HAP-1 (cell line): ENCODE measurements around the gene SYCP2.
"Not testable (repeated sequence)": the region's sequence is repeated elsewhere in the genome, so short reads cannot be mapped to it uniquely, and the experiment has no call there.

ENCODE experiments used
- DNase-seq, 2 experiments: peaks; one replicate each; pipeline ENCODE4 v3.0.0-alpha.2; 2016 to 2020; ENCODE audit warnings: low spot score in 2 of 2
- H3K27me3 ChIP-seq: fragments of 250-450 bp; sonication (Bioruptor Pico); 2 replicates; pipeline ENCODE4 v1.5.1; 2020; ENCODE audit warnings: low read depth, mild to moderate bottlenecking, moderate library complexity
- H3K36me3 ChIP-seq: fragments of 250-450 bp; sonication (Bioruptor Pico); replicated peaks from 2 replicates; pipeline ENCODE4 v1.5.1; 2020; ENCODE audit warnings: mild to moderate bottlenecking
- H3K4me1 ChIP-seq: fragments of 250-450 bp; sonication (Bioruptor Pico); 2 replicates; pipeline ENCODE4 v1.5.1; 2020; ENCODE audit warnings: mild to moderate bottlenecking
- H3K4me3 ChIP-seq: fragments of 250-450 bp; sonication (Bioruptor Pico); 2 replicates; pipeline ENCODE4 v1.5.1; 2020; ENCODE audit warnings: mild to moderate bottlenecking, moderate library complexity
- H3K9me3 ChIP-seq: fragments of 250-450 bp; sonication (Bioruptor Pico); 2 replicates; pipeline ENCODE4 v1.5.1; 2020; ENCODE audit warnings: mild to moderate bottlenecking, moderate library complexity
- in situ Hi-C: fragments of 300-500 bp; cut with MboI; formaldehyde crosslinking; loops from 3 replicates; pipeline ENCODE4 v1.14.3; 2020; ENCODE audit warnings: low sequenced_read_pairs, inconsistent platforms, mixed read lengths

SYCP2 gene

DNA sequence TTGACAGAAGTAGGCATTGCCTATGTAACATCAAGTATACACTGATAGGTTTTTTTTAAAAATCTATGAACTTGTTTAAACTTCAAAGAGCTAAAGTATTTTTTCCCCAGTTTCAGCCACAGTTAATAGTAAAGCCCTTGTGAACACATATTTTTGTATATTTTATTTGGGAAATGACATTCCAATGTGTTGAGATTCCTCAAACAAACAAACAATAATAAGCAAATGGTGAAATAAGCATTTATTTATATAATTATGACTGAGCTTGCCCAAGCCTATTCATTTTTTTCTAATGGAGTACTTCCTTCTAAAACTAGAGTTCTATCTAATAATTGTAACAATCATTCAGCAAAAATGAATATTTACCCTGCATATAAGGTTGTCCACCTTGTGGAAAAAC, 12.5 kb downstream of the SYCP2 start:
- H3K27me3 ChIP-seq = no peaks in the 10 kb centered on the region
- no peaks in the 10 kb centered on the region for H3K36me3 ChIP-seq
- H3K4me1 ChIP-seq = peaks cover 12% of the 10 kb centered on the region
- DNase-seq = no peak
- no peaks in the 10 kb centered on the region for H3K9me3 ChIP-seq
- in situ Hi-C loops = no loop called here
- no peak overlapping the region for H3K4me3 ChIP-seq

DNA sequence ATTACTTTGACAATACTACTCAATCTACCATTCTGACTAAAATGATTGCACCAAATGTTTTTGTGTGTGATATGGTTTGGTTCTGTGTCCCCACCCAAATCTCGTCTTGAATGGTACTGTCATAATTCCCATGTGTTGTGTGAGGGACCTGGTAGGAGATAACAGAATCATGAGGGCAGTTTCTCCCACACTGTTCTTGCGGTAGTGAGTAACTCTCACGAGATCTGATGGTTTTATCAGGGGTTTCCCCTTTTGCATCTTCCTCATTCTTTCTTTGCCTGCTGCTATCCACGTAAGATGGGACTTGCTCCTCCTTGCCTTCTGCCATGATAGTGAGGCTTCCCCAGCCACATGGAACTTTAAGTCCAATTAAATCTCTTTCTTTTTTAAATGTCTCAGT, 20.8 kb downstream of the SYCP2 start:
- Histone ChIP-seq H3K4me1 (no peaks in the 10 kb centered on the region), H3K36me3 (no peaks in the 10 kb centered on the region), H3K4me3 (no peak overlapping the region), H3K9me3 (no peaks in the 10 kb centered on the region), H3K27me3 (no peaks in the 10 kb centered on the region)
- no peak for DNase-seq
- in situ Hi-C loops = no loop called here

DNA sequence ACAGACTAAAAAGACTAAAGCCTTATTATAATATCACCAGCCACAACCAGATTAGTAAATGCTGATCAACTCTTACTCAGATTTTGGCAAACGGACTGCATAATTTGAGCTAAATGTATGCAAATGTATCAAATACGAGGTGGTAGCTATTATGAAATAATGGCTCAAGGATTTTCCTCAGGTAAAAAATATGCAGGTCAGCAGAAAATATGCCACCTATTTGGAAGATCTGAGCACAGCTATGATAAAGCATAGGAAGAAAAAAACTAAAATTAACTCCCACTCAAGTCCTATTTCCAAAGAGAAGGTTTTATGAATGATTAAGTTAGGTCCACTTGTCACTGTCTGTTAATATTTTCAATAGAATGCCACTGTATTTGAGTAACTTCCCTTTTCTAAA, 22.4 kb downstream of the SYCP2 start:
- Histone ChIP-seq H3K9me3 (no peaks in the 10 kb centered on the region), H3K36me3 (no peaks in the 10 kb centered on the region), H3K4me3 (no peak overlapping the region), H3K27me3 (no peaks in the 10 kb centered on the region), H3K4me1 (no peaks in the 10 kb centered on the region)
- no peak for DNase-seq
- in situ Hi-C loops = no loop called here

DNA sequence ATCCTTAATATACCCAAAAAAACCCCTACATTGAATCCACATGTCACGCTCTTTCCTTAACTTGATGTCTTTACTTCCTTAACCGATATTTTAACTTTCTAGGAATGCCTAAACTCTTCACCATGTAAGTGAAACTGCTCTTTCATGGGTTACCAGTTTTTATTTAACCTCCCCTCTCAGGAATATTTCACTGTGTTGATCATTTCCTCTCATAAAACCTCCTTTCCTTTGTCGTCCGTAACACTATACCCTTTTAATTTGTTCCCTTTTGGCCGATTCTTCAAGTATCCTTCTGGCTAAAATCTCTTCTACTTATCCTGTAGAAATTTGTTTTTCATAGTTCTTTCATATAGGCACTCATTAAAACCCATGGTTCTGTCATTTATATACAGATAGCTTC, 24.6 kb downstream of the SYCP2 start:
- in situ Hi-C loops = no loop called here
- H3K36me3 ChIP-seq = no peaks in the 10 kb centered on the region
- no peaks in the 10 kb centered on the region for H3K27me3 ChIP-seq
- no peak for DNase-seq
- no peaks in the 10 kb centered on the region for H3K9me3 ChIP-seq
- no peaks in the 10 kb centered on the region for H3K4me1 ChIP-seq
- no peak overlapping the region for H3K4me3 ChIP-seq

DNA sequence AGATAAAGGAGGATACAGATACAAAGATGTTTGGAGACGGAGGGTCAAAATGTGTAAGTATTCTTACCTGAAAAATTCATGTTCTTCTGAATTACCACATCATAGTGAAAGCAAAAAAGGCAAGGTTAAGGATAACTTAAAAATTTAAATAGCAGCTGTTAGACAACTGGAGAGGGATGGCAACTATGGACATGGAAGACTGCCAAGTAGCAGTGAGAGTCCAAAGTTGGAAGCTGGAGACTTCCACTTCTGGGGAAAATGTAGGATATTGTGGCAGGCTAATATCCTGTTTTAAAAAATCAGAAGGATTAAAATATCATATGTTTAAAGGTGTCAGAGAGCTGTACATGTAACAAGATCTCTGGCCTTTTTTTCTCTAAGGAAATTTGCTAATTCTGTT, 29.8 kb downstream of the SYCP2 start:
- Histone ChIP-seq H3K4me3 (no peak overlapping the region), H3K36me3 (no peaks in the 10 kb centered on the region), H3K4me1 (peaks cover 5% of the 10 kb centered on the region; the same call in 1 of the 2 replicates), H3K27me3 (no peaks in the 10 kb centered on the region), H3K9me3 (no peaks in the 10 kb centered on the region)
- DNase-seq = no peak
- in situ Hi-C loops = no loop called here

DNA sequence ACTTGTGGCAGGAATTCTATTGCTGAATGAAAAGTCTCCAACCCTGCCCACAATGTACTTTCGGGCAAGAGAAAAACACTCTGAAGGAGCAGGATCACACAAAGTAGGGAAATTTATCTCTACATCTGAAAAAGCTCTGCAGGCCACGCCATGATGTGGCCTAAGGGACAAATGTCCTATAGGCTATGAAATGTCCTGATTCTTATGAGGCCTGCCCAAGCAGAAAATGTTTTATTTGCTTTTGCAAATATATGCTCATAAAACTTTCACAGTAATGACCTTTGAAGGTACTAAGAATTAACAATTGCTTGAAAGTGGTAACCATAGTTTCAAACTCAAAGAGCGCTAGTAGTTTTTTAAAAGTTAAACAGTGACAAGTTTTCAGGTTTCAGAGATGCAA, 31.0 kb downstream of the SYCP2 start:
- Histone ChIP-seq H3K4me3 (no peak overlapping the region), H3K4me1 (peaks cover 5% of the 10 kb centered on the region; the same call in 1 of the 2 replicates), H3K36me3 (no peaks in the 10 kb centered on the region), H3K27me3 (no peaks in the 10 kb centered on the region), H3K9me3 (no peaks in the 10 kb centered on the region)
- no peak for DNase-seq
- in situ Hi-C loops = no loop called here

DNA sequence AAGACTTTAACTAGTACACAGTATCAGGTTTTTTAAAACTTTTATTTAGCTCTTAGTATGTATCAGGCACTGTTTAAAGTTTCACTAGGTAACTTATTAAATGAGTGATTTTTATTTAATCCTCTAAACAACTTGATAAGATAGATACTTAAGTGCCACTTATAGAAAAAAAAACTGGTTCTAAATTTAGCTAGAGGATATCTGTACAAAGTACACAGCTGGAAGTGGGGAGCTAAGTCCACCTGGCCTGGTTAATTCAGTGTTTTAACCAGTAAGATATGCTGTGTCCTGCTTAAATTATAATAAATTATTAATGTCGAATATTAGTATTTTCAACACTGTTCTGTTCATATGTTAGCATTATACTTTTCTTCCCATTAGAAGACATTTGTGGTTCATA, 37.5 kb downstream of the SYCP2 start:
- H3K27me3 ChIP-seq = no peaks in the 10 kb centered on the region
- no peaks in the 10 kb centered on the region for H3K9me3 ChIP-seq
- in situ Hi-C loops = no loop called here
- DNase-seq = no peak
- H3K36me3 ChIP-seq = no peaks in the 10 kb centered on the region
- H3K4me3 ChIP-seq = no peak overlapping the region
- H3K4me1 ChIP-seq = peaks cover 2% of the 10 kb centered on the region; the same call in 1 of the 2 replicates

DNA sequence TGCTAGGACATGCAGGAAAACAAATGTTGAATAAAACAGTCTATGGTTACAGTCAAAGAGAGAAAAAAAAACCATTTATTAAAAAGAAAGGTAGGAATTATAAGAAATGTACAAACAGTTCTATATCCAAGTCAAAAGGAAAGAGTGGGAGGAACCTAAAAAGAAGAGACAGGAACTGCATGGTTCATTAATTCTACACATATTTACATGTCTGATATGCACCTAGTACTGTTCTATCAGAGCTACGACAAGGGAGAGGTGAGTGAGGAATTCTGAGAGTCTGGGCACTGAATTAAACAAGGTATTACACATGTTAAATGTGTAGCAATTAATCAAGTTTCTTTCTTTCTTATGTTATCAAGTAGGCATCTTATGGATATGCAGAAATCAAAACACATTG, 41.9 kb downstream of the SYCP2 start:
- DNase-seq = no peak
- in situ Hi-C loops = no loop called here
- H3K36me3 ChIP-seq = no peaks in the 10 kb centered on the region

DNA sequence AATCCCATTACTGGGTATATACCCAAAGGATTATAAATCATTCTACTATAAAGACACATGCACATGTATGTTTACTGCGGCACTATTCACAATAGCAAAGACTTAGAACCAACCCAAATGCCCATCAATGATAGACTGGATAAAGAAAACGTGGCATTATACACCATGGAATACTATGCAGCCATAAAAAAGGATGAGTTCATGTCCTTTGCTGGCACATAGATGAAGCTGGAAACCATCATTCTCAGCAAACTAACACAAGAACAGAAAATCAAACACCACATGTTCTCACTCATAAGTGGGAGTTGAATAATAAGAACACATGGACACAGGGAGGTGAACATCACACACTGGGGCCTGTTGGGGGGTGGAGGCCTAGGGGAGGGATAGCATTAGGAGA, 43.4 kb downstream of the SYCP2 start:
- H3K4me3 ChIP-seq, in situ Hi-C loops, H3K4me1 ChIP-seq, H3K36me3 ChIP-seq, H3K9me3 ChIP-seq, H3K27me3 ChIP-seq, DNase-seq: not testable (repeated sequence)

More for the DNA sequence above, 41.9 kb downstream of the SYCP2 start:
- no peaks in the 10 kb centered on the region for H3K4me1 ChIP-seq
- no peaks in the 10 kb centered on the region for H3K9me3 ChIP-seq
- no peak overlapping the region for H3K4me3 ChIP-seq
- no peaks in the 10 kb centered on the region for H3K27me3 ChIP-seq

DNA sequence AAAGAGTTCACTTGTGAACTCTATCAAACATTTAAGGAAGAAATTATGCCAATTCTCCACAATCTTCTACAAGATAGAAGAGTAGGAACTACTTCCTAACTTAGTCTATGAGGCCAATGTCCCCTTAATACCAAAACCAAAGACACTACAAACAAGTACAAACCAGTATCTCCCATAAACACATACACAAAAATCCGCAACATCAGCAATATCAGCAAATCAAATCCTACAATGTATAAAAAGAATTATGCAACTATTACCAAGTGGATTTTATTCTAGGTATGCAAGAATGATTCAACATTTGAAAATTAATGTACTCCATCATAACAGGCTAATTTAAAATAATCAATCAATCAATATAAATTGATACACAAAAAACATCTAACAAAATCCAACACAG, 45.4 kb downstream of the SYCP2 start:
- H3K27me3 ChIP-seq = no peaks in the 10 kb centered on the region
- H3K4me3 ChIP-seq = no peak overlapping the region
- no peaks in the 10 kb centered on the region for H3K36me3 ChIP-seq
- H3K4me1 ChIP-seq = no peaks in the 10 kb centered on the region
- H3K9me3 ChIP-seq = no peaks in the 10 kb centered on the region
- no peak for DNase-seq
- in situ Hi-C loops = no loop called here

DNA sequence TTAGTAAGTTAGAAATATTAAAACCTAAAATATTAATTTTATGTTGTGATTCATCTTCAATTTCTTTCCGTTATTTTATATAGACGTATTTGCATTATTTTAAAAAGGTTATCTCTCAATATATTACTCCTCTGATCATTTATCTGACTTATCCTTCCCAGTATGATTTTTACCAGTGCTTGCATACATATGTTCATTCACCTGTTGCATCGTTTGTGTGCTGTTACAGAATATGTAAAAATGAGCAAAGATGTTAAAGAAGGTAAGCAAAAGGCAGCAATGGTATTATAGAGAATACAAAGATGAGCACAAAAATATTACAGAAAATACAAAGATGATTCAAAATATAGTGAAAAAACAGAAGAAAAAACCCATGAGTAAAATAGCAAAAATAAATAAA, 48.9 kb downstream of the SYCP2 start:
- no peak for DNase-seq
- no peaks in the 10 kb centered on the region for H3K27me3 ChIP-seq
- H3K36me3 ChIP-seq = no peaks in the 10 kb centered on the region
- no peaks in the 10 kb centered on the region for H3K4me1 ChIP-seq
- no peaks in the 10 kb centered on the region for H3K9me3 ChIP-seq
- in situ Hi-C loops = no loop called here
- no peak overlapping the region for H3K4me3 ChIP-seq

DNA sequence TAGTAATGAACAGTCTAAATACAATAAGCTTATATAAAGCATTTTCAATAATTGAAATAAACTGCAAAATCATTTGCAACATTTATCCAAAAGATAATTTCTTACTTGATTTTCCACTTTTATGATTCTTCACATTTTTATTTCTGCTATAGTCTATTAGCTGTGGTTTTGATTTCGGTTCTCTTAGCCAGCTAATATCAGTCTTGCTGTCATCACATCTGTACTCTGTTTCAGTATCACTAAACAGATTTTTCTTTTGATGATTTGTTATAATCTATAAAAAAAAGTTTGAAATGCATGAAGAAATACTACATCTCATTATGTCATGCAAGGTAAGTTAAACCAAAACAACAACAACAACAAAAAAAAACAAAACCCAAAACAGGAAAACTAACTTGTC, 53.2 kb downstream of the SYCP2 start:
- Histone ChIP-seq H3K36me3 (no peaks in the 10 kb centered on the region), H3K9me3 (no peaks in the 10 kb centered on the region), H3K27me3 (no peaks in the 10 kb centered on the region), H3K4me1 (no peaks in the 10 kb centered on the region), H3K4me3 (no peak overlapping the region)
- DNase-seq = no peak
- in situ Hi-C loops = no loop called here

DNA sequence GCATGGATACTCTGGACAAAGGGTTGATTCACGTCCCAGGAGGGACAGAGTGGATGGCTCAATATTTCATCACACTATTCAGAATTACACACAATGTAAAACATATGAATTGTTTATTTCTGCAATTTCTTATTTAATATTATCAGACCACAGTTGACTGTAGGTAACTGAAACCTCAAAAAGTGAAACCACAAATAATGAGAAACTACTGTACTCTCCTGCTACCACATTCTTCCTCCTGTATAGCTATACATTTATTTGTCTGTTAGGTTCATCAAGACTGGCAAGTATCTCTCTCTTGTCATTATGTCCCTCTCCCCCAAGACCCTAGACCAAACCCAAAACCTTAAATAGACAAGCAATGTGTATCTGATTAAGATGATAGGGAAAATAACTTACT, 60.0 kb downstream of the SYCP2 start:
- in situ Hi-C loops = no loop called here
- Histone ChIP-seq H3K27me3 (0 out of 2 replicates have a peak, but pooled peaks cover 3% of the 10 kb centered on the region), H3K4me1 (no peaks in the 10 kb centered on the region), H3K9me3 (no peaks in the 10 kb centered on the region), H3K4me3 (no peak overlapping the region), H3K36me3 (no peaks in the 10 kb centered on the region)
- DNase-seq = no peak

DNA sequence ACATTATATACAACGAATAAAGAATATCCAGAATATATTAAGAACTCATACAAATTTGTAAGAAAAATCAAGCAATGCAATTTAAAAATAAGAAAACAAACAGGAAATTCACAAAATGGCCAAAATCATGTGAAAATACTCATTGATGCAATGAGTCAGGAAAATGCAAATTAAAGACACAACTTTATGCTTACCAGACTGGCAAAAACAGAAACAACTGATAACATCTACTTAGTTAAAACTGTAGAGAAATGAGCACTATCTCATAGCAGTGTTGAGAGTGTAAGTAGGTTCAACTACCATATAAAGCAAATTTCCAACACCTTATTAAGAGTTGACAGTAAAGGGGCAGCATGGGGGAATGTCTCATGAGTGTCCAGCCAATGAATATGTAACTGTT, 62.3 kb downstream of the SYCP2 start:
- H3K9me3 ChIP-seq = no peaks in the 10 kb centered on the region
- in situ Hi-C loops = no loop called here
- no peak for DNase-seq
- no peaks in the 10 kb centered on the region for H3K36me3 ChIP-seq
- no peak overlapping the region for H3K4me3 ChIP-seq
- H3K27me3 ChIP-seq = 0 out of 2 replicates have a peak, but pooled peaks cover 3% of the 10 kb centered on the region
- no peaks in the 10 kb centered on the region for H3K4me1 ChIP-seq

DNA sequence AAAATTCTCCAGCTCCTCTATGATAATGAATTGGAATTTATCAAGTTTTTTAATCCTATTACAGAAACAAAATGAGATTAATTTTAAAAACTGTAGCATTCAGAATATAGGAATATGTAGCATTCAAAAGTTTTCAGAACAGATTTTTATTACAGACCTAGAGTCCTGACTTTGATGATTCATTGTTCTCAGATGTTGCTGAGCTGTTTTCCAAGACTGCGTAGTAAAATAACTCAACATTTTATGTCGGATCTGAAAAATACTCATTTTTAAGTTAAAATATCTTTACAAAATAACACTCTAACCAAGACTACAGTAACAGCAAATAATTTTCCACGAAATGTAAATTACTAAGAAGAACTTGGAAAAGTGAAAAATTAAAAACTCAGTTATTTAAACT, 67.1 kb downstream of the SYCP2 start:
- Histone ChIP-seq H3K36me3 (no peaks in the 10 kb centered on the region), H3K4me1 (no peaks in the 10 kb centered on the region), H3K4me3 (no peak overlapping the region), H3K27me3 (0 out of 2 replicates have a peak, but pooled peaks cover 3% of the 10 kb centered on the region), H3K9me3 (no peaks in the 10 kb centered on the region)
- no peak for DNase-seq
- in situ Hi-C loops = no loop called here
